K562 (cell line): ENCODE results near the gene SKOR1. TPM values are rescaled to one million over a fixed set of nuclear protein-coding genes. Genes with fewer than 3 reads are reported as not detected.

Experiments used
- ARNT ChIP-seq, 2 experiments: fragments of 450-650 bp; IDR thresholded peaks; 2 replicates each; pipeline ENCODE4 v1.6.1; 2016; ENCODE audit warnings: mild to moderate bottlenecking in 1 of 2
- BRF1 ChIP-seq: IDR thresholded peaks from 3 replicates; pipeline ENCODE4 v1.6.1; 2011; ENCODE audit warnings: borderline replicate concordance, mild to moderate bottlenecking; ENCODE audit not compliant: insufficient read length; ENCODE audit errors: extremely low read depth
- CBX3 ChIP-seq, 2 experiments: IDR thresholded peaks; 1 replicate in 1 of 2; 2 replicates in 1 of 2; pipeline ENCODE4 v1.6.1; 2012; ENCODE audit warnings: inconsistent platforms in 2 of 2, low read length in 2 of 2, borderline replicate concordance in 1 of 2, control low read depth in 1 of 2
- CCNT2 ChIP-seq: IDR thresholded peaks from 2 replicates; pipeline ENCODE4 v1.6.1; 2011; ENCODE audit warnings: borderline replicate concordance, low read depth, mild to moderate bottlenecking, moderate library complexity, mixed read lengths, low read length; ENCODE audit not compliant: insufficient read length; ENCODE audit errors: extremely low read depth
- NCOA6 ChIP-seq: fragments of 450-650 bp; IDR thresholded peaks from 2 replicates; pipeline ENCODE4 v1.6.1; 2017; ENCODE audit warnings: mild to moderate bottlenecking
- PCBP1 ChIP-seq: fragments of 200-400 bp; formaldehyde crosslinking; IDR thresholded peaks from 2 replicates; pipeline ENCODE4 v1.6.1; 2018; ENCODE audit warnings: mild to moderate bottlenecking, low read depth, low read length; ENCODE audit not compliant: poor library complexity, severe bottlenecking
- PPARD ChIP-seq: fragments of 250-450 bp; sonication (Bioruptor Pico); IDR thresholded peaks from 2 replicates; pipeline ENCODE4 v1.8.0; 2022; ENCODE audit warnings: inconsistent platforms, mild to moderate bottlenecking, moderate library complexity
- PTBP1 ChIP-seq: fragments of 200-400 bp; formaldehyde crosslinking; IDR thresholded peaks from 2 replicates; pipeline ENCODE4 v1.6.1; 2017; ENCODE audit warnings: low read depth, low read length
- RFX1 ChIP-seq: fragments of 450-650 bp; IDR thresholded peaks from 2 replicates; pipeline ENCODE4 v1.6.1; 2016; ENCODE audit warnings: mild to moderate bottlenecking, moderate library complexity
- ZNF140 ChIP-seq: fragments of 250-450 bp; sonication (Bioruptor Pico); IDR thresholded peaks from 2 replicates; pipeline ENCODE4 v1.8.0; 2021; ENCODE audit warnings: moderate library complexity, mild to moderate bottlenecking, inconsistent platforms
- ZNF695 ChIP-seq: fragments of 450-650 bp; formaldehyde crosslinking; IDR thresholded peaks from 2 replicates; pipeline ENCODE4 v1.4.0; 2020; ENCODE audit warnings: mild to moderate bottlenecking, moderate library complexity
- ZZZ3 ChIP-seq: fragments of 450-650 bp; IDR thresholded peaks from 2 replicates; pipeline ENCODE4 v1.6.1; 2016; ENCODE audit warnings: antibody characterized with exemption, mild to moderate bottlenecking, moderate library complexity
- polyA plus RNA-seq, 8 experiments: library from polyadenylated mRNA; depleted of rRNA in 4 of 8; stranded (reverse) in 5 of 8; unstranded in 3 of 8; fragments of >200 nt; fragmentation: Nextera tagmentation in 2 of 8; fragmentation: Illumina TruSeq in 1 of 8; extraction: Ambion mirVana in 2 of 8; extraction: Trizol in 1 of 8; gene quantifications; 2 replicates each; pipeline versions ENCODE4 v1.2.1 to v1.2.3, GENCODE V29; 2011 to 2014; ENCODE audit warnings: inconsistent platforms in 1 of 8, missing spikeins in 1 of 8
- total RNA-seq, 7 experiments: library from RNA; depleted of rRNA in 6 of 7; stranded (reverse); fragments of >200 nt in 6 of 7; fragmentation: Illumina TruSeq in 2 of 7; extraction: Trizol in 2 of 7; gene quantifications; 2 replicates each; pipeline versions ENCODE4 v1.2.1 to v1.2.3, GENCODE V29; 2011 to 2021; ENCODE audit warnings: low replicate concordance in 1 of 7
- TF ChIP-seq, protein P1 (sequence below): fragments of 450-650 bp; IDR thresholded peaks from 2 replicates; pipeline ENCODE4 v1.6.1; 2016; ENCODE audit warnings: mild to moderate bottlenecking
- TF ChIP-seq, protein P2 (sequence below): fragments of 450-650 bp; formaldehyde crosslinking; conservative IDR thresholded peaks from 2 replicates; pipeline ENCODE4 v1.4.0; 2022; ENCODE audit warnings: mild to moderate bottlenecking, missing genetic modification characterization
- TF ChIP-seq, protein P3 (sequence below): IDR thresholded peaks from 2 replicates; pipeline ENCODE4 v1.6.1; 2016; ENCODE audit warnings: missing genetic modification characterization, missing compliant biosample characterization
- TF ChIP-seq, protein P4 (sequence below): sonication (generic); formaldehyde crosslinking; IDR thresholded peaks from 2 replicates; pipeline ENCODE4 v1.8.1; 2023; ENCODE audit warnings: mild to moderate bottlenecking, missing genetic modification reagents
- TF ChIP-seq, protein P5 (sequence below): fragments of 450-650 bp; formaldehyde crosslinking; IDR thresholded peaks from 2 replicates; pipeline ENCODE4 v1.4.0; 2022; ENCODE audit warnings: missing genetic modification characterization

Gene SKOR1
- total and polyA plus RNA-seq, 9 of the 15 experiments (the other 6 are each of a cell fraction or from before 2014, with no cell fraction given) = 0.04 to 0.41 (median 0.09) TPM; not detected in 3

DNA sequence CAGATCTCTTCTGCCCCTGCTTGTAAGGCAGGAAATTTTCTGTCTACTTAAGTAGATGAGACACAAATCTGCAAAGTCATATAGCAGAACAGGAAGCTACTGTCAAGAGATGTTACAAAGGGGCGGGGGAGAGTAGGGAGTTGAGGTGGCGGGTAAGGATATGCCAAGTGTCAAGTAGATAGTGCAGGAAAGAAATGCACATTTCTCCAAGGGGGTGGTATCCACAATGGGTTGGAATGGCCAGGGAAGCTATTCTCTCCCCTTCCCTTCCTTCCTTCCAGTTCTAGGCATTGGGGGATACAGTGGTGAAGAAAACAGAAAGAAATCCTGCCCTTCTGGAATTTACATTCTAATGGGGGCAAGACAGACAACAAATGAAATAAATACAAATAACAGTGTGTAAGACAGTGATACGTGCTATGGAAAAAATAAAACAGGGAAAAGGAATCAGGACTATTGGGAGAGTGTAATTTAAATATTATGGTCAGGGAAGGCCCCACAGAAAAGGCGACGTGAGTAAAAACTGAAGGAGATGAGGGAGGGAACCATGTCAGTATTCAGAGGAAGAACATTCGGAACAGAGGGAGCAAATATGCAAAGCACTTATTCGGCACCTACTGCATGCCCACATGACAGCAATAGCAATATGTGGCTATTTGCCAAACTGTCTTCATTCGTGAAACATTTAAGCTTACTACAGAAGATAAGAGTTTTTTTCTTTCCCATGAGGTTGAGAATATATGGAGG, 57.4 kb downstream of the SKOR1 start (continued):
- TF ChIP-seq, protein P1, sequence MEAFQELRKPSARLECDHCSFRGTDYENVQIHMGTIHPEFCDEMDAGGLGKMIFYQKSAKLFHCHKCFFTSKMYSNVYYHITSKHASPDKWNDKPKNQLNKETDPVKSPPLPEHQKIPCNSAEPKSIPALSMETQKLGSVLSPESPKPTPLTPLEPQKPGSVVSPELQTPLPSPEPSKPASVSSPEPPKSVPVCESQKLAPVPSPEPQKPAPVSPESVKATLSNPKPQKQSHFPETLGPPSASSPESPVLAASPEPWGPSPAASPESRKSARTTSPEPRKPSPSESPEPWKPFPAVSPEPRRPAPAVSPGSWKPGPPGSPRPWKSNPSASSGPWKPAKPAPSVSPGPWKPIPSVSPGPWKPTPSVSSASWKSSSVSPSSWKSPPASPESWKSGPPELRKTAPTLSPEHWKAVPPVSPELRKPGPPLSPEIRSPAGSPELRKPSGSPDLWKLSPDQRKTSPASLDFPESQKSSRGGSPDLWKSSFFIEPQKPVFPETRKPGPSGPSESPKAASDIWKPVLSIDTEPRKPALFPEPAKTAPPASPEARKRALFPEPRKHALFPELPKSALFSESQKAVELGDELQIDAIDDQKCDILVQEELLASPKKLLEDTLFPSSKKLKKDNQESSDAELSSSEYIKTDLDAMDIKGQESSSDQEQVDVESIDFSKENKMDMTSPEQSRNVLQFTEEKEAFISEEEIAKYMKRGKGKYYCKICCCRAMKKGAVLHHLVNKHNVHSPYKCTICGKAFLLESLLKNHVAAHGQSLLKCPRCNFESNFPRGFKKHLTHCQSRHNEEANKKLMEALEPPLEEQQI = no peak
- no peak for TF ChIP-seq CCNT2
- TF ChIP-seq RFX1 = no peak
- no peak for TF ChIP-seq BRF1
- TF ChIP-seq ZNF695 (CRISPR knock-in tag) = no peak
- TF ChIP-seq NCOA6 = no peak
- TF ChIP-seq PTBP1 = no peak
- TF ChIP-seq, protein P2, sequence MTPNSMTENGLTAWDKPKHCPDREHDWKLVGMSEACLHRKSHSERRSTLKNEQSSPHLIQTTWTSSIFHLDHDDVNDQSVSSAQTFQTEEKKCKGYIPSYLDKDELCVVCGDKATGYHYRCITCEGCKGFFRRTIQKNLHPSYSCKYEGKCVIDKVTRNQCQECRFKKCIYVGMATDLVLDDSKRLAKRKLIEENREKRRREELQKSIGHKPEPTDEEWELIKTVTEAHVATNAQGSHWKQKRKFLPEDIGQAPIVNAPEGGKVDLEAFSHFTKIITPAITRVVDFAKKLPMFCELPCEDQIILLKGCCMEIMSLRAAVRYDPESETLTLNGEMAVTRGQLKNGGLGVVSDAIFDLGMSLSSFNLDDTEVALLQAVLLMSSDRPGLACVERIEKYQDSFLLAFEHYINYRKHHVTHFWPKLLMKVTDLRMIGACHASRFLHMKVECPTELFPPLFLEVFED (CRISPR knock-in tag) = no peak
- TF ChIP-seq ZZZ3 = no peak
- TF ChIP-seq, protein P3, sequence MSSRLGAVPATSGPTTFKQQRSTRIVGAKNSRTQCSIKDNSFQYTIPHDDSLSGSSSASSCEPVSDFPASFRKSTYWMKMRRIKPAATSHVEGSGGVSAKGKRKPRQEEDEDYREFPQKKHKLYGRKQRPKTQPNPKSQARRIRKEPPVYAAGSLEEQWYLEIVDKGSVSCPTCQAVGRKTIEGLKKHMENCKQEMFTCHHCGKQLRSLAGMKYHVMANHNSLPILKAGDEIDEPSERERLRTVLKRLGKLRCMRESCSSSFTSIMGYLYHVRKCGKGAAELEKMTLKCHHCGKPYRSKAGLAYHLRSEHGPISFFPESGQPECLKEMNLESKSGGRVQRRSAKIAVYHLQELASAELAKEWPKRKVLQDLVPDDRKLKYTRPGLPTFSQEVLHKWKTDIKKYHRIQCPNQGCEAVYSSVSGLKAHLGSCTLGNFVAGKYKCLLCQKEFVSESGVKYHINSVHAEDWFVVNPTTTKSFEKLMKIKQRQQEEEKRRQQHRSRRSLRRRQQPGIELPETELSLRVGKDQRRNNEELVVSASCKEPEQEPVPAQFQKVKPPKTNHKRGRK = no peak
- TF ChIP-seq, protein P4, sequence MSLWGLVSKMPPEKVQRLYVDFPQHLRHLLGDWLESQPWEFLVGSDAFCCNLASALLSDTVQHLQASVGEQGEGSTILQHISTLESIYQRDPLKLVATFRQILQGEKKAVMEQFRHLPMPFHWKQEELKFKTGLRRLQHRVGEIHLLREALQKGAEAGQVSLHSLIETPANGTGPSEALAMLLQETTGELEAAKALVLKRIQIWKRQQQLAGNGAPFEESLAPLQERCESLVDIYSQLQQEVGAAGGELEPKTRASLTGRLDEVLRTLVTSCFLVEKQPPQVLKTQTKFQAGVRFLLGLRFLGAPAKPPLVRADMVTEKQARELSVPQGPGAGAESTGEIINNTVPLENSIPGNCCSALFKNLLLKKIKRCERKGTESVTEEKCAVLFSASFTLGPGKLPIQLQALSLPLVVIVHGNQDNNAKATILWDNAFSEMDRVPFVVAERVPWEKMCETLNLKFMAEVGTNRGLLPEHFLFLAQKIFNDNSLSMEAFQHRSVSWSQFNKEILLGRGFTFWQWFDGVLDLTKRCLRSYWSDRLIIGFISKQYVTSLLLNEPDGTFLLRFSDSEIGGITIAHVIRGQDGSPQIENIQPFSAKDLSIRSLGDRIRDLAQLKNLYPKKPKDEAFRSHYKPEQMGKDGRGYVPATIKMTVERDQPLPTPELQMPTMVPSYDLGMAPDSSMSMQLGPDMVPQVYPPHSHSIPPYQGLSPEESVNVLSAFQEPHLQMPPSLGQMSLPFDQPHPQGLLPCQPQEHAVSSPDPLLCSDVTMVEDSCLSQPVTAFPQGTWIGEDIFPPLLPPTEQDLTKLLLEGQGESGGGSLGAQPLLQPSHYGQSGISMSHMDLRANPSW = no peak
- TF ChIP-seq ARNT (IDR thresholded peaks at IDR 0.05) = peak in 1 of 2 experiments; percentile 27; a peak in 1 of 4 replicates
- no peak for TF ChIP-seq ZNF140 (CRISPR knock-in tag)
- no peak for TF ChIP-seq PCBP1
- TF ChIP-seq CBX3 (IDR thresholded peaks at IDR 0.05; ENCODE audit: borderline replicate concordance in 1 of 2, low read length in 2 of 2) = peak in 1 of 2 experiments; percentile 69; a peak in 1 of 3 replicates
- TF ChIP-seq, protein P5, sequence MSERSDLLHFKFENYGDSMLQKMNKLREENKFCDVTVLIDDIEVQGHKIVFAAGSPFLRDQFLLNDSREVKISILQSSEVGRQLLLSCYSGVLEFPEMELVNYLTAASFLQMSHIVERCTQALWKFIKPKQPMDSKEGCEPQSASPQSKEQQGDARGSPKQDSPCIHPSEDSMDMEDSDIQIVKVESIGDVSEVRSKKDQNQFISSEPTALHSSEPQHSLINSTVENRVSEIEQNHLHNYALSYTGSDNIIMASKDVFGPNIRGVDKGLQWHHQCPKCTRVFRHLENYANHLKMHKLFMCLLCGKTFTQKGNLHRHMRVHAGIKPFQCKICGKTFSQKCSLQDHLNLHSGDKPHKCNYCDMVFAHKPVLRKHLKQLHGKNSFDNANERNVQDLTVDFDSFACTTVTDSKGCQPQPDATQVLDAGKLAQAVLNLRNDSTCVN (CRISPR knock-in tag) = peak; percentile 66
- TF ChIP-seq PPARD = no peak
